Fibroblast of the conjunctiva (primary cell): ENCODE results near the gene KCNMA1.
"Not testable (repeated sequence)": the region's sequence is repeated elsewhere in the genome, so short reads cannot be mapped to it uniquely, and the experiment has no call there.

ENCODE experiments used
- DNase-seq: peaks from one replicate; pipeline ENCODE4 v3.0.0-alpha.2; 2010; ENCODE audit warnings: low read depth

Gene KCNMA1

GRCh38 chr10:77661674-77662073, 24.1 kb upstream of the KCNMA1 start:
- no peak for DNase-seq

DNA sequence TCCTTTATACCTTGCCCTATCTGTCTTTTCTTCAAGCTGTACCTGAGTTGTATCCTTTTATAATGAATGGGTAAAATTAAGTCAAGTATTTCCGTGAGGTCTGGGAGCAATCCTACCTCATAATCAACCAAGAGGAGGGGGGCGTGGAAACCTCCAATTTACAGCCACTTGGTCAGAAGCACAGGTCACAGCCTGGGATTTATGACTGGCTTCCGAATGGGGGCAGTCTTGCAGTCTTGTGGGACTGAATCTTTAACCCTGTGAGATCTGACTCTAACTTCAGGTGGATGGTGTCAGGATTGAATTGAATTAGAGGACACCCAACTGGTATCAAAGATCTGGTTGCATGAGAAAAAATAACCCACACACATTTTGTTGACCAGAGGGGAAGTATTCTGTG, 23.5 kb upstream of the KCNMA1 start:
- DNase-seq = no peak

- DNase-seq = not testable (repeated sequence)
These were observed 21.6 kb upstream of the KCNMA1 start for GRCh38 chr10:77659046-77659670.

- DNase-seq = no peak
These were observed 15.6 kb upstream of the KCNMA1 start for GRCh38 chr10:77653210-77653609.

DNA sequence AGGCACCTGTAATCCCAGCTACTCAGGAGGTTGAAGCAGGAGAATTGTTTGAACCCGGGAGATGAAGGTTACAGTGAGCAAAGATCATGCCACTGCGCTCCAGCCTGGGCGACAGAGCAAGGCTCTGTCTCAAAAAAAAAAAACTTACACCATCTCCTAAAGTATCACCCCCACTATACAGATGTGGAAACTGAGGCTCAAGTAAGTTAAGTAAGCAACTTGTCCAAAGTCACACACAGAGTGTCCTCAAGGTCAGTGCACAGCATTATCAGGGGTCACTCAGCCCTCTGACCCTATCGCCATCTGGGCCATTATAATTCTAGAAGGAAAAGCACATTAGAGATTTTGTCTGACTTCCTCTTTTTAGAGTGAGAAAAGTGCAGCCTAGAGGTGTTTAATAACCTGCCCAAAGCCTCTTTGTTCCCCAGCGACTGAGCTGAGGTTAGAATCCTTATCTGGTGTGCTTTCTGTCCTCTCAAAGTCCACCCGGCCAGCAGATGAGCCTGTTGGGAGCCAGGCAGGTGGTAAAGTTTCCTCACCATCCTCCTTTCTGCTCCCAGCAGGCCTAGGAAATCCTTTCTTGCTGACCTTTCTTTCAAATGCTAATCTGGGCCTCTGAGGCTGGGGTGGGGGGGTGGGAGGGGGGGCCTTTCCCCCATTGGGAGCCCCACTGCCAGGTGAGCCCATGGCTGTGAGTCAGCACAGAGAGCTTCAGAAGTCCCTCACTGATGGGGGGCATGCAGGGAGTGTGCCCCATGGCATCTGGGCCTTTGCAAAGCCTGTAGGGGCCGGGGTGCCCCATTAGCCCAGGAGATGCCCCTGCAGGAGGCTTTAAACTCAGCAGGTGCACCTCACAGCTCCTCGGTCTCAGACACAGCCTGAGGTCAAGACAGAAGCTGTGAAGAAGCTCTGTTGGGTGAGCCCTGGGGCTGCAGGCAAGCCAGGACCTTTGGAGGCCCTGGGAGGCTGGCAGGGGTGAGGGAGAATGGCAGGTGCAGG, 12.0 kb upstream of the KCNMA1 start:
- DNase-seq = no peak

DNA sequence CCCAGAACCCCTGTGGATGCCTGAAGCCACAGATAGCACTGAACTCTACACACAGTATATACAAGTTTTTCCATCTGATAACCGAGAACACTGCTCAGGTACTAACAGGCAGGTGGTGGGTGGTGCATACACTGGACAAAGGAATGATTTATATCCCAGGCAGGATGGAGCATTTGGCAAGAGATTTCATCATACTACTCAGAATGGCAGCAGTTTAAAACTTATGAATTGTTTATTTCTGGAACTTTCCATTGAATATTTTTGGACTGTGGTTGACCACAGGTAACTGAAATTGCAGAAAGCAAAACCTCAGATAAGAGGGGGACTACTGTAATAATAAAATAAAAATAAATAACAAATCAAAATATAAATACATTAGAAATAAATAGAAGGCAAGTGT, 10.9 kb upstream of the KCNMA1 start:
- no peak for DNase-seq

DNA sequence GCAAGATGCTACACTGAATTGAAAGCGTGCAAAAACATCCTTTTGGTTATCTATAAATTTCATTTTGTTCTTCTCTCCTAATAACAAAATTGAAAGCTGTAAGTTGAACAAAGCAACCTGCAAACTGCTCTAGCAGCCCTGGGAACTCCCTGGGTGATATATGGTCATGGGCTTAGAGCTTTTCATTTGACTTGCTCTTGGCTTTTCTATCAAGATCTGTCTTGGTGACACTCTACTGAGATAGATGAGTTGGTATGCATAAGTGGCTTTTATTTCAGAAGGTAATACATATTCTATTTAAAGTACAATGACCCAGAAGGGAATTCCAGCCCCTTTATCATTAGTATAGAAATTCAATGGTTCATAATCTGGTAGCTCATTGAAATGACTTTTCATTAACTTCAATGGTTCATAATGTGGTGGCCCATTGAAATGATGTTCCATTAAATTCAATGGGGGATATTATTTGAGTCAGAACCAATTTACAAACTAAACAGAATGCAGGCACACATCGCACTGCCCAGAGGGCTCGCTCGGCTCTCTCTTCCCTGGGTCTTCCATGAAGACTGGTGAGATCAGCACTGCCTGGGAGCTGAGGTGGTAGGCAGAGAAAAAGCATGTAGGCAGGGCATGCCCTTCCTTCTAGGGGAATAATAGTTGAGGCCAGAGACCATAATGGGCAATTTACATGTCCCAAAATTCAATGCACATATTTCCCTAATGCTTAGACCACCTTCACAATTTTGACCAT, 10.1 kb upstream of the KCNMA1 start:
- no peak for DNase-seq

GRCh38 chr10:77644557-77645243, 7.1 kb upstream of the KCNMA1 start:
- DNase-seq = no peak

GRCh38 chr10:77643795-77644468, 6.3 kb upstream of the KCNMA1 start:
- DNase-seq = peak; percentile 57

DNA sequence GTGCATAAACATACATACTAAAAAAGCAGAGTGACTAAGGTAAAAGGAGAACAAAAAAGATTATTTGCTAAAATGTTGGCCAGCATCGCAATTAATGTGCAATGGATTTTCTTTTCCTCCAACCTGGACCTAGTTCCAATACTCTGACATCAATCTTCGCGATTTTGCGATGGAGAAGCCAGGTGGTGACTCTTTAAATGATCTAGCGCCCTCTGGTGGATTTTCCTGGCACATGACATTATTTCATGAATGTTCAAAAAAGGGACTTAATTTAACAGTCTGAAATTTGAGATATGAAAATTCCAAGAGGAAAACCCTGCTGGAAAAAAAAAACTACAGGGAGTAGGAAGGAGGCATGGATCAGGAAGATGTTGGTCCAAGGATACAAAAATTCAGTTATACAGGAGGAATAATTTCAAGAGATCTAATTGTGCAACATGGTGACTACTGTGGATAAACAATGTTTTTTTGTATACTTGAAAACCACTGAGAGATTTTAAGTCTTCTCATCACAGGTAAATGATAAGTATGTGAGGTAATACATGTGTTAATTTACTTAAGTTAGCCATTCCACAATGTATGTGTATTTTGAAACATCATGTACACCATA, 4.3 kb upstream of the KCNMA1 start:
- DNase-seq = peak; percentile 69

- DNase-seq = no peak
These were observed 3.7 kb upstream of the KCNMA1 start for GRCh38 chr10:77641344-77641743.

- DNase-seq = no peak
These were observed 2.6 kb upstream of the KCNMA1 start for GRCh38 chr10:77640167-77640566.

DNA sequence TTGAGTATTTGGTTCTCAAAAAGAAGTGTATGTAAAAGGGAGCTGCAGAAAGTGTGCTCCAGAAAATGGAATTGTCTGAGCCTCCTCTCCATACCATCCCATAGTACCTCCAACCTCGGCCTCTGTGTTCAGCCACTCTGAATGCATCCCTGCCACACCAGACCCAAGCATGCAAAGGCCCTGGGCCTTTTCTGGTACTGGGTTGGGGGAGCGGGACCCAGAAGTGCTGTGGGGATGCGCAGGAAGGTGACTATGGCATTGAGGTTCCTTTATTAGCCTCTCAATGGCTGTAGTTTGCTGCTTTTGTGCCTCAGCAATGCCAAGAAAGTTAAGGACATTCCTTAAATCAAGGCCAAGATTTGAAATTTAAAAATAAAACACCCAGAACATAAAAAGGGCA, 2.1 kb upstream of the KCNMA1 start:
- no peak for DNase-seq

DNA sequence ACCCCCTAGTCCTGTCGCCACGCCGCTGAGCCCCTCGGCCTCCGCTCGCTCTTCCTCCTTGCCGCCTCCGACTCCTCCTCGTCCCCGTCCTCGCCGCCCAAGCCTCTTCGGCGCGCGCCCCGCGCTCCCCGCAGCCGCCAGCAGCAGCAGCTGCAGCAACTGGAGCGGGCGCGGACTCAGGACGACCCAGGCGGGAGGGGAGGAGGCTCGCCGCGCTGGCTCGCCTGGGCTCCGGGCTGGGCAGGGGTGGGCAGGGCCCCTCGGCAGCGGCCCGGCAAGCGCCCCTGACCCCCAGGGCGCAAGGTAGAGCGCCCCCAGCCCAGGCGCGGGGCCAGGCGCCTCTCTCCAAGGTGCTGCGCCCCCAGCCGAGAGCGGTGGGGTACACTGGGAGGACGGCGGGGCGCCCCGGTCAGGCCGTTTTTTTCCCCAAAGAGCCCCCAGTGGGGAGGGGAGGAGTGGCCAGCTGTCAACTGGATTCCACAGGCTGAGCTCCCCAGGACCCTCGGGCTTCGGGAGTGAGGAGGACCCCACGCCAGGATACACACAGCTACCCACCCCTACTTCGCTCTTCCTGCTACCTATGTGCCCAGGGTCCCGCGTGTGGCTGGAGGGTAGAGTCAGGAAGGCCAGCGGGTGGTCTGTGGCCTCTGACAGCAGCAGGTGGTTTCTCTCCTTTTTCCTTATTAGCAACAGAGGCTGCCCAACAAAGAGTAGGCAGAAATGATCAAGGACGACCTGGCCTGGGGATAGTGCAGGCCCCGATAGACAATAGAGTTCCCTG, 903 bp upstream of the KCNMA1 start:
- no peak for DNase-seq

DNA sequence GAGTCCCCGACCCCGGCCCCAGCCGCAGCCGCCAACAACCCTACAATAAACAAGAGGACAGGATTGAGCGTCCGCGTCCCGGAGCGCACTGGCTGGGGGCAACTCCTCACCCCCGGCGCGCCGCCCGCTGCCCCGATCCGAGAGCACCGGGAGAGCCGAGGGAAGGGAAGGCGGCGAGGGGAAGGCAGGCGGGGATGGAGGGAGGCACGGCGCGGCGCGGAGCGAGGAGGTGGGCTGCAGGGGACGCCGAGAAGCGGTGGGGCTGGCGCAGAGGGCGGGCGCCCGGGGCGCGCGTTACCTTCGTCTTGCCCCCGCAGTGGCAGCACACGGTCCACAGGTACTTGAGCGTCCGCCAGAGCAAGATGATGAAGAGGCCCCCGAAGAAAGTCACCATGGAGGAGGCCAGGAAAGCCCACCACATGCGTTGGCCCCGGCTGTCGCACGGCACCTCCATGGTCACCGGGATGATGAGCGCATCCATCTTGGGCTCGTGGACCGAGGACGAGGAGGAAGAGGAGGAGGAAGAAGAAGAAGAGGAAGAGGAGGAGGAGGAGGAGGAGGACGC, 559 bp downstream of the KCNMA1 start:
- no peak for DNase-seq

DNA sequence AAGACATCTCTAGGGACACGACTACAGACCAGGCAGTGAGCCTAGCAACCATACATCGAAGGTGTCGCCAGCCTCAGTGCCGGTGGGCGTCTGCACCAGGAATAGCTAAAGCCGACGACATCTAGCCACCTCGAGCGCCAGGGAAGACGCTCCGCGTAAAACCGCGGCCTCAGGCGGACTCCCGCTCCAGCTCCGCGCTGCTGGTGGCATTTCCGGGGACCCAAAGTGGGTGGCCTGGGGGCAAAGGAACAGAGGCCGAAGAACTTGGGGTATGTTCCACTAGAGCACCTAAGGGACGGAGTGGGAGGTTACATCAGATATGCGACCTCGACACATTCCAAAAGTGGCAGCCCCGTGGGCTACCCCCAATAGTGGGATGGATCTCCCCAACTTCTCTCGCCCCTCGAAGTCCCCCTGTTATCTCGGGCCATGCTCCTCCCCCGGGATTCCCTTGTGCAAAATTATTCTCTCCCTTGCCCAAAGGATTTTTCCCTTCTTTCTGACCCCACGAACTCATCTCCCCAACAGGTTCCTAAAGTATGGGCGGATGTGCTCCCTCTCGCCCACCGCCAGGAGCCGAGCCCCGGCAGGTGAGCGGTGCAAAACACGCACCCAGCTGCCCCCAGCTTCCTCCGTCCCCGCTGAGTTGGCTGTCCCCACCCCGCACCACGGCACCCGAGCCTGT, 1.2 kb downstream of the KCNMA1 start:
- DNase-seq = no peak

GRCh38 chr10:77635402-77636227, 2.0 kb downstream of the KCNMA1 start:
- DNase-seq = no peak

GRCh38 chr10:77634939-77635338, 2.7 kb downstream of the KCNMA1 start:
- no peak for DNase-seq
